HG03103 (cell line): ENCODE results near the gene GNAQ.
"Not testable (repeated sequence)": the region's sequence is repeated elsewhere in the genome, so short reads cannot be mapped to it uniquely, and the experiment has no call there.

Experiments used
- ATAC-seq: cut with Tn5 transposase; IDR thresholded peaks from one replicate; pipeline ENCODE4 v1.9.1; 2021; ENCODE audit warnings: low read depth; ENCODE audit not compliant: unreplicated experiment

The GNAQ gene

GRCh38 chr9:77803423-77803822 lies 228.2 kb downstream of the GNAQ start:
- no peak for ATAC-seq

GRCh38 chr9:77802515-77803293 lies 228.9 kb downstream of the GNAQ start:
- no peak for ATAC-seq

GRCh38 chr9:77802064-77802463 lies 229.5 kb downstream of the GNAQ start:
- no peak for ATAC-seq

- no peak for ATAC-seq
Measured at GRCh38 chr9:77800924-77801551, 230.6 kb downstream of the GNAQ start.

GRCh38 chr9:77798140-77798539 lies 233.5 kb downstream of the GNAQ start:
- ATAC-seq = no peak

- ATAC-seq = no peak
Measured at GRCh38 chr9:77794985-77795384, 236.6 kb downstream of the GNAQ start.

- ATAC-seq = no peak
Measured at GRCh38 chr9:77793849-77794248, 237.8 kb downstream of the GNAQ start.

- ATAC-seq = no peak
Measured at GRCh38 chr9:77789891-77790290, 241.7 kb downstream of the GNAQ start.

- no peak for ATAC-seq
Measured at GRCh38 chr9:77785341-77785740, 246.3 kb downstream of the GNAQ start.

GRCh38 chr9:77783518-77783917 lies 248.1 kb downstream of the GNAQ start:
- ATAC-seq = no peak

- ATAC-seq = no peak
Measured at GRCh38 chr9:77779010-77779409, 252.6 kb downstream of the GNAQ start.

- ATAC-seq = no peak
Measured at GRCh38 chr9:77773381-77773780, 258.2 kb downstream of the GNAQ start.

- no peak for ATAC-seq
Measured at GRCh38 chr9:77772646-77773045, 259.0 kb downstream of the GNAQ start.

GRCh38 chr9:77771171-77771570 lies 260.4 kb downstream of the GNAQ start:
- no peak for ATAC-seq

GRCh38 chr9:77770340-77770739 lies 261.3 kb downstream of the GNAQ start:
- ATAC-seq = no peak

- ATAC-seq = no peak
Measured at GRCh38 chr9:77769246-77769645, 262.4 kb downstream of the GNAQ start.

- no peak for ATAC-seq
Measured at GRCh38 chr9:77766587-77766986, 265.0 kb downstream of the GNAQ start.

- ATAC-seq = no peak
Measured at GRCh38 chr9:77765781-77766259, 265.8 kb downstream of the GNAQ start.

- ATAC-seq = no peak
Measured at GRCh38 chr9:77764894-77765780, 266.5 kb downstream of the GNAQ start.

GRCh38 chr9:77763566-77763965 lies 268.0 kb downstream of the GNAQ start:
- ATAC-seq = no peak

GRCh38 chr9:77760919-77761318 lies 270.7 kb downstream of the GNAQ start:
- ATAC-seq = not testable (repeated sequence)
